GM12878 (cell line): ENCODE results near the gene GGNBP2. TPM values are rescaled to one million over a fixed set of nuclear protein-coding genes. Genes with fewer than 3 reads are reported as not detected.

Source experiments
- ATAC-seq: fragments of 200-7000 bp; cut with Tn5 transposase; 3 replicates; pipeline ENCODE4 v1.9.1; 2020; ENCODE audit warnings: mild to moderate bottlenecking, moderate library complexity
- BruUV-seq: library from RNA; stranded (reverse); fragments of 400-500 nt; replicated peaks from 2 replicates; lab custom pipeline; 2021; lab: Mats Ljungman, UMichigan
- CTCF ChIA-PET: fragments of 300-600 bp; sonication (Branson Sonifier 250); formaldehyde crosslinking; extraction: SDS; loops from one replicate; lab custom pipeline; 2021; ENCODE audit warnings: inconsistent platforms; lab: Yijun Ruan, JAX
- POLR2A ChIA-PET: fragments of 350-600 bp; formaldehyde crosslinking; extraction: SDS; loops from one replicate; lab custom pipeline; 2021; ENCODE audit warnings: inconsistent platforms; lab: Charles Lee
- RAD21 ChIA-PET: fragments of 300-600 bp; sonication (Branson Sonifier 250); formaldehyde crosslinking; loops from one replicate; lab custom pipeline; 2023; ENCODE audit warnings: antibody characterized with exemption; ENCODE audit not compliant: unreplicated experiment; lab: Charles Lee
- SMC1A ChIA-PET: fragments of 300-600 bp; sonication (Branson Sonifier 250); formaldehyde crosslinking; loops from one replicate; lab custom pipeline; 2023; ENCODE audit not compliant: unreplicated experiment, uncharacterized antibody; lab: Charles Lee
- DNase-seq: peaks from one replicate; pipeline ENCODE4 v3.0.0-alpha.2; 2011; ENCODE audit warnings: low read depth, low spot score
- FAIRE-seq: peaks from 3 replicates; lab custom pipeline; 2011; peaks lifted over from hg19 to GRCh38; lab: Jason Lieb, UNC
- H2AFZ ChIP-seq: 2 replicates; pipeline ENCODE4 v1.6.0; 2011; ENCODE audit warnings: low read depth, low read length, control low read depth; ENCODE audit not compliant: control insufficient read depth
- H3K27ac ChIP-seq: 2 replicates; pipeline ENCODE4 v1.5.1; 2011; ENCODE audit warnings: control low read depth; ENCODE audit not compliant: control insufficient read depth, insufficient read depth
- H3K27me3 ChIP-seq, 2 experiments: replicated peaks in 1 of 2; 2 replicates each; pipeline versions ENCODE4 v1.6.0 to v1.6.1; 2011; ENCODE audit warnings: low read length in 1 of 2; ENCODE audit not compliant: control insufficient read depth in 2 of 2, insufficient read depth in 2 of 2
- H3K36me3 ChIP-seq, 2 experiments: 2 replicates each; pipeline ENCODE4 v1.5.1; 2011; ENCODE audit warnings: low read length in 1 of 2; ENCODE audit not compliant: control insufficient read depth in 2 of 2, insufficient read depth in 2 of 2
- H3K4me1 ChIP-seq: 2 replicates; pipeline ENCODE4 v1.6.1; 2011; ENCODE audit warnings: mild to moderate bottlenecking, low read length, moderate library complexity, mixed read lengths; ENCODE audit not compliant: control insufficient read depth, insufficient read depth
- H3K4me2 ChIP-seq: 2 replicates; pipeline ENCODE4 v1.6.0; 2011; ENCODE audit warnings: control low read depth; ENCODE audit not compliant: control insufficient read depth, insufficient read depth
- H3K4me3 ChIP-seq: fragments of 200-600 bp; sonication (generic); 2 replicates; pipeline ENCODE4 v1.5.1; 2016
- H3K79me2 ChIP-seq: 2 replicates; pipeline ENCODE4 v1.6.0; 2011; ENCODE audit warnings: low read length; ENCODE audit not compliant: control insufficient read depth, insufficient read depth
- H3K9ac ChIP-seq: 2 replicates; pipeline ENCODE4 v1.8.0; 2011; ENCODE audit warnings: low read length, control low read depth, mixed read lengths; ENCODE audit not compliant: control insufficient read depth, insufficient read depth
- H3K9me3 ChIP-seq: replicated peaks from 3 replicates; pipeline ENCODE4 v1.5.1; 2011; ENCODE audit warnings: mild to moderate bottlenecking, low read length; ENCODE audit not compliant: control insufficient read depth, insufficient read depth
- H4K20me1 ChIP-seq: 2 replicates; pipeline ENCODE4 v1.6.0; 2011; ENCODE audit not compliant: control insufficient read depth, insufficient read depth
- BRCA1 ChIP-seq: IDR thresholded peaks from 2 replicates; pipeline ENCODE4 v1.6.1; 2011; ENCODE audit warnings: low read depth, low read length, improper control_type of control experiment
- CEBPB ChIP-seq, 2 experiments: fragments of 150-350 bp in 1 of 2; IDR thresholded peaks; 2 replicates each; pipeline ENCODE4 v1.6.1; 2012 to 2014; ENCODE audit warnings: low read depth in 2 of 2, low read length in 2 of 2, borderline replicate concordance in 1 of 2, inconsistent platforms in 1 of 2
- EGR1 ChIP-seq, 2 experiments: IDR thresholded peaks; 1 replicate in 1 of 2; 2 replicates in 1 of 2; pipeline ENCODE4 v1.6.1; 2011 to 2012; ENCODE audit warnings: low read depth in 2 of 2, low read length in 2 of 2, borderline replicate concordance in 1 of 2, mild to moderate bottlenecking in 1 of 2, moderate library complexity in 1 of 2
- ELK1 ChIP-seq: IDR thresholded peaks from 2 replicates; pipeline ENCODE4 v1.6.1; 2012; ENCODE audit warnings: low read depth, low read length, improper control_type of control experiment
- HDAC2 ChIP-seq: fragments of 200-600 bp; sonication (generic); IDR thresholded peaks from 2 replicates; pipeline ENCODE4 v1.6.1; 2017
- HSF1 ChIP-seq: fragments of 150-350 bp; IDR thresholded peaks from 2 replicates; pipeline ENCODE4 v1.6.1; 2014; ENCODE audit warnings: mild to moderate bottlenecking, low read depth, low read length
- MXI1 ChIP-seq: fragments of 150-350 bp; IDR thresholded peaks from 2 replicates; pipeline ENCODE4 v1.6.1; 2011; ENCODE audit warnings: low read depth, mild to moderate bottlenecking, inconsistent platforms, low read length, improper control_type of control experiment
- NFXL1 ChIP-seq: fragments of 450-650 bp; IDR thresholded peaks from 2 replicates; pipeline ENCODE4 v1.6.1; 2017; ENCODE audit warnings: antibody characterized with exemption, mild to moderate bottlenecking, borderline replicate concordance
- RCOR1 ChIP-seq: conservative IDR thresholded peaks from 2 replicates; pipeline ENCODE4 v1.6.1; 2012; ENCODE audit warnings: low read depth, low read length, improper control_type of control experiment
- SMC3 ChIP-seq: IDR thresholded peaks from 2 replicates; pipeline ENCODE4 v1.6.1; 2011; ENCODE audit warnings: low read length, improper control_type of control experiment, borderline replicate concordance
- SUZ12 ChIP-seq: fragments of 200-600 bp; sonication (generic); IDR thresholded peaks from one replicate; pipeline ENCODE4 v1.6.1; 2018; ENCODE audit warnings: antibody characterized with exemption, mild to moderate bottlenecking; ENCODE audit not compliant: unreplicated experiment
- TARDBP ChIP-seq: IDR thresholded peaks from 2 replicates; pipeline ENCODE4 v1.6.1; 2016; ENCODE audit warnings: borderline replicate concordance
- ZNF217 ChIP-seq: fragments of 450-650 bp; IDR thresholded peaks from 2 replicates; pipeline ENCODE4 v1.6.1; 2017; ENCODE audit warnings: antibody characterized with exemption, mild to moderate bottlenecking
- ZNF622 ChIP-seq: fragments of 450-650 bp; IDR thresholded peaks from 2 replicates; pipeline ENCODE4 v1.6.1; 2017; ENCODE audit warnings: mild to moderate bottlenecking, inconsistent platforms
- WGBS: methylation state at CpG from one replicate; pipeline ENCODE4 v1.1.6; 2016; ENCODE audit warnings: low lambda C conversion rate; ENCODE audit not compliant: insufficient replicate concordance, insufficient coverage; ENCODE audit errors: missing lambda C conversion rate; 5-methylcytosine and 5-hydroxymethylcytosine counted together
- in situ Hi-C: fragments of 300-500 bp; cut with MboI; formaldehyde crosslinking; loops from 9 replicates; pipeline ENCODE4 v1.14.3; 2018; ENCODE audit warnings: mixed read lengths
- intact Hi-C: fragments of 100-400 bp; cut with micrococcal nuclease; formaldehyde crosslinking; loops from one replicate; pipeline ENCODE4 v1.14.2; 2022; ENCODE audit not compliant: unreplicated experiment
- polyA plus RNA-seq, 11 experiments: library from polyadenylated mRNA; depleted of rRNA in 4 of 11; unstranded in 6 of 11; stranded (reverse) in 5 of 11; fragments of >200 nt; fragmentation: Nextera tagmentation in 4 of 11; fragmentation: Illumina TruSeq in 1 of 11; extraction: Ambion mirVana in 4 of 11; extraction: Trizol in 1 of 11; gene quantifications; 1 replicate in 1 of 11; 2 replicates in 10 of 11; pipeline versions ENCODE4 v1.2.1 to v1.2.3, GENCODE V29; 2011 to 2016; ENCODE audit warnings: inconsistent platforms in 2 of 11, missing spikeins in 2 of 11, low read depth in 1 of 11
- total RNA-seq, 4 experiments: library from RNA; depleted of rRNA in 3 of 4; stranded (reverse); fragments of >200 nt in 3 of 4; fragmentation: Illumina TruSeq in 1 of 4; extraction: Trizol in 1 of 4; gene quantifications; 2 replicates each; pipeline versions ENCODE4 v1.2.1 to v1.2.3, GENCODE V29; 2013 to 2021
- TF ChIP-seq, protein P1 (sequence below): IDR thresholded peaks from 2 replicates; pipeline ENCODE4 v1.6.1; 2012; ENCODE audit warnings: mild to moderate bottlenecking, low read depth, low read length

The GGNBP2 gene
- total and polyA plus RNA-seq, 10 of the 15 experiments (the other 5 are each of a cell fraction or from before 2014, with no cell fraction given), result 36.3 to 82.0 (median 50.0) TPM

DNA sequence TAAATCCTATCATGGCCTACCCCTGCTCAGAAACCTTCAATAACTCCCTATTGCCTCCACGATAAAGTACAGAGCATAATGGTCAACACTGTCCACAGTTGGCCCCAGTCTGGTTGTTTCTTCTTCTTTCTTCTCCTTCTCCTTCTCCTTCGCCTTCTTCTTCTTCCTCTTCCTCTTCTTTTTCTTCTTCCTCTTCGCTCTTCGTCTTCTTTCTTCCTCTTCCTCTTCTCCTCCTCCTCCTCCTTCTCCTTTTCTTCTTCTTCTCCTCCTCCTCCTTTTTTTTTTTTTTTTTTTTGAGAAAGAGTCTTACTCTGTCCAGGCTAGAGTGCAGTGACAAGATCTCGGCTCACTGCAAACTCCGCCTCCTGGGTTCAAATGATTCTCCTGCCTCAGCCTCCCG lies 80.5 kb downstream of the GGNBP2 start:
- ChIA-PET POLR2A (no interaction called here), SMC1A (interaction anchor here (1.3 to 4.4 kb wide), 3 partner anchors 23 to 748 kb away, joined by 4 to 23 read pairs (median 7); partner anchors contain the start of gene MRM1), RAD21 (interaction anchor here (1.2 to 1.6 kb wide), 3 partner anchors 8 to 748 kb away, joined by 3 to 8 read pairs (median 6); no protein-coding TSS in a partner anchor), CTCF (interaction anchor here (0.6 to 9.3 kb wide), 14 partner anchors 8 to 765 kb away, joined by 3 to 91 read pairs (median 4); partner anchors contain the start of gene MRM1)
- ATAC-seq, result no peak
- in situ Hi-C loops (loop anchor here (5.0 to 25.0 kb wide), 3 partner anchors 52 to 1187 kb away; no protein-coding TSS in a partner anchor), intact Hi-C loops (loop anchor here (5.0 to 10.0 kb wide), 4 partner anchors 80 to 747 kb away; no protein-coding TSS in a partner anchor)
- Histone ChIP-seq H3K9me3 (no peaks in the 10 kb centered on the region), H2AFZ (no peak overlapping the region), H3K27ac (no peak overlapping the region), H3K4me3 (no peak overlapping the region), H4K20me1 (no peaks in the 10 kb centered on the region), H3K4me2 (no peak overlapping the region), H3K27me3 (no peaks in the 10 kb centered on the region), H3K36me3 (no peaks in the 10 kb centered on the region), H3K9ac (no peak overlapping the region), H3K4me1 (no peaks in the 10 kb centered on the region), H3K79me2 (no peaks in the 10 kb centered on the region)
- 43% methylated on average over 7 of the region's 7 CpGs for WGBS
- DNase-seq, result no peak
- BruUV-seq, result no TSS peak
- FAIRE-seq, result no peak
- TF ChIP-seq ZNF217 (no peak), TARDBP (no peak), SMC3 (no peak), EGR1 (IDR thresholded peaks at IDR 0.05; ENCODE audit: borderline replicate concordance in 1 of 2, low read depth in 2 of 2, low read length in 2 of 2) (no peak), NFXL1 (no peak), MXI1 (no peak), ELK1 (no peak), CEBPB (IDR thresholded peaks at IDR 0.05; ENCODE audit: borderline replicate concordance in 1 of 2, low read depth in 2 of 2, low read length in 2 of 2) (no peak), BRCA1 (no peak), SUZ12 (no peak), ZNF622 (no peak), HDAC2 (no peak), HSF1 (no peak), RCOR1 (no peak)
- TF ChIP-seq, protein P1, sequence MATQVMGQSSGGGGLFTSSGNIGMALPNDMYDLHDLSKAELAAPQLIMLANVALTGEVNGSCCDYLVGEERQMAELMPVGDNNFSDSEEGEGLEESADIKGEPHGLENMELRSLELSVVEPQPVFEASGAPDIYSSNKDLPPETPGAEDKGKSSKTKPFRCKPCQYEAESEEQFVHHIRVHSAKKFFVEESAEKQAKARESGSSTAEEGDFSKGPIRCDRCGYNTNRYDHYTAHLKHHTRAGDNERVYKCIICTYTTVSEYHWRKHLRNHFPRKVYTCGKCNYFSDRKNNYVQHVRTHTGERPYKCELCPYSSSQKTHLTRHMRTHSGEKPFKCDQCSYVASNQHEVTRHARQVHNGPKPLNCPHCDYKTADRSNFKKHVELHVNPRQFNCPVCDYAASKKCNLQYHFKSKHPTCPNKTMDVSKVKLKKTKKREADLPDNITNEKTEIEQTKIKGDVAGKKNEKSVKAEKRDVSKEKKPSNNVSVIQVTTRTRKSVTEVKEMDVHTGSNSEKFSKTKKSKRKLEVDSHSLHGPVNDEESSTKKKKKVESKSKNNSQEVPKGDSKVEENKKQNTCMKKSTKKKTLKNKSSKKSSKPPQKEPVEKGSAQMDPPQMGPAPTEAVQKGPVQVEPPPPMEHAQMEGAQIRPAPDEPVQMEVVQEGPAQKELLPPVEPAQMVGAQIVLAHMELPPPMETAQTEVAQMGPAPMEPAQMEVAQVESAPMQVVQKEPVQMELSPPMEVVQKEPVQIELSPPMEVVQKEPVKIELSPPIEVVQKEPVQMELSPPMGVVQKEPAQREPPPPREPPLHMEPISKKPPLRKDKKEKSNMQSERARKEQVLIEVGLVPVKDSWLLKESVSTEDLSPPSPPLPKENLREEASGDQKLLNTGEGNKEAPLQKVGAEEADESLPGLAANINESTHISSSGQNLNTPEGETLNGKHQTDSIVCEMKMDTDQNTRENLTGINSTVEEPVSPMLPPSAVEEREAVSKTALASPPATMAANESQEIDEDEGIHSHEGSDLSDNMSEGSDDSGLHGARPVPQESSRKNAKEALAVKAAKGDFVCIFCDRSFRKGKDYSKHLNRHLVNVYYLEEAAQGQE, result no peak
